ENCODE results near the gene RNF8.
"Not testable (repeated sequence)": the region's sequence is repeated elsewhere in the genome, so short reads cannot be mapped to it uniquely, and the experiment has no call there.

RNF8 gene

DNA sequence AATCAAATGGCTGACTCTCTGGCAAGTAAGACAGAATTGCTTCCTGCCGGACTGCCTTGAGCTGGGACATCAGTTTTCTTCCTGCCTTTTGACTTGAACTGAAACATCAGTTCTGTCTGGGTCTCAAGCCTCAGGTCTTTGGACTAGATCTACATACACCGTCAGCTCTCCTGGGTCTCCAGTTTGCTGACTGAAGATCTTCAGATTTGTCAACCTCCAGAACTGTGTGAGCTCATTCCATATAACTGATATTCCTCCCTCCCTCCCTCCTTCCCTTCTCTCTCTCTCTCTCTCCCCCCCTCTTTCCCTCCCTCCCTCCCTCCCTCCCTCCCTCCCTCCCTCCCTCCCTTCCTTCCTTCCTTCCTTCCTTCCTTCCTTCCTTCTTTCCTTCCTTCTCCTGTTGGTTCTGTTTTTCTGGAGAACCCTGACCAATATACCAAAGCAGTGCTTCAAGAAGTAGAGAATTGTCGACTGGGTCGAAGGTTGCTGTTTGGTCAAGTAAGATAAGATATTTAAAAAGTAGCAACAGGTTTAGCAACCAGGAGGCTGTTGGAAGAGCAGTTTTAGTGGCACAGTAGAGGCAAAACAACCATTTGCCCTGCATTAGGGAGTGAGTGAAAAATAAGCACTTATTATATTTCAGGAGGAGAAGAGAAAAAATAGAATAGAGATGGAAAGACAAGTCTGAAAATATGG, 46.2 kb downstream of the RNF8 start:
- no peak for DNase-seq (ENCODE audit: low spot score)

DNA sequence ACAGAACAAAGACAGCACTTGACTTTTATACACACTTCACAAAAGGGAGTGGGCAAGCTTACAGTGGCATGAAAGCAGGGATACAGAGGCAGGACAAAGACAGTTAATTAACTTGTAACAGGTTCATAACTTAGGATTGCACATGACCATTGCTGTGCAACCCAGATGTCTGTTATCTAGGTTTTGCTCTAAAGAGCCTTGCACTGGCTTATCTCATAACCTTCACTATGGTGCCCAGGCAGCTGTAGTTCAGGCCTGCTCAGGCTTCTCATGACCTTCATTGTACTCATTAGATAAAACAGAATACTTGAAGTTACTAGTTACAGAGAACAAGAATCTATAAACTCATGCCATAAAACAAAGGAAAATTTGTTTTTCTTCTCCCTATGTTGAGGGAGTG, 47.9 kb downstream of the RNF8 start:
- not testable (repeated sequence) for DNase-seq (ENCODE audit: low spot score)

- DNase-seq (ENCODE audit: low spot score) = no peak
These were observed 53.1 kb downstream of the RNF8 start for GRCh38 chr6:37406726-37407341.

GRCh38 chr6:37407948-37408347, 54.2 kb downstream of the RNF8 start:
- no peak for DNase-seq (ENCODE audit: low spot score)

DNA sequence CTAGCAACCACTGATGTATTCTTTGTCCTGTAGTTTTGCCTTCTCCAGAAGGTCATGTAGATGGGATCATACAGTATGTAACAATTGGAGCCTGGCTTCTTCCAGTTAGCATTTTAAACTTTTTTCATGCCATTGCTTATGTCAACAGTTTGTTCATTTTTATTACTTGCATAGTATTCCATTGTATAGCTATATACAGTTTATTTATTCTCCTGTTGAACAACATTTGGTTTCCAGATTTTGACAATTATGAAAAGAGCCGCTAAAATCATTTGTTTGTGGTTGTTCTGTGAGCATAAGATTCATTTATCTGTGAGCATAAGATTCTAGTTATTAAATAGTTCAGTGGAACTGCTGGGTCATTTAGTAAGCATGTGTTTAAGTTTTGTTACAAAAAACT, 55.7 kb downstream of the RNF8 start:
- no peak for DNase-seq (ENCODE audit: low spot score)

DNA sequence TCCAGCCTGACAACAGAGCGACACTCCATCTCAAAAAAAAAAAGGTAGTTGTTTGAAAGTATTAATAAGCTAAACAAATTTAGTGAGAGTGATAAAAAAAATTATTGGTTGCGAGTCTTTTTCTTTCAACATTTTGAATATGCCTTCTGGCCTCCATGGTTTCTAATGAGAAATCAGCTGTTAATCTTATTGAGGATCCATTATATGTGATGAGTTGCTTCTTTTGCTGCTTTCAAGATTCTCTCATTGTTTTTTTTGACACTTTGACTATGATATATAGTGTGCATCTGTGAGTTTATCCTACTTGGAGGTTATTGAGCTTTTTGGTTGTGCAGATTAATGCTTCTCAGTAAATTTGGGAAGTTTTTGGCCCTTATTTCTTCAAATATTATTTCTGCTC, 63.6 kb downstream of the RNF8 start:
- no peak for DNase-seq (ENCODE audit: low spot score)

DNA sequence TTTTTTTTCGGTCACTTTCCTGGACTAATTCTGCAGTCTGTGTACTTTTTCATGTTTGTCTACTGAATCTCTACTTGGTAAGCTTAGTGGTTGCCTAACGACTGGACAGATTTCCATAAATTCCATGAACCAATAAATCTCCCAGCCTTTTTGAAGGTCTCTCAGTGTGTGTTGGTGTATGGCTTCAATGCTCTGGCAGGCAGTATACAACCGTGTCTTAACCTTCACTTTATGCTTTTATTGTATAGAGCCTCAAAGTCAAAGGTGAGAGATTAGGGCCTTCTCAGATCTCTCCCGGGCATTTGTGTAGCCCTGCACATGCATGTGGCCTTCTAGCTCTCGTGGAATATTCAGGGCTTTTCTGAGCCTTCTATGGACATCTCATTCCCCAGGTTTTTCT, 64.9 kb downstream of the RNF8 start:
- DNase-seq (ENCODE audit: low spot score) = no peak

- no peak for DNase-seq (ENCODE audit: low spot score)
These were observed 72.5 kb downstream of the RNF8 start for GRCh38 chr6:37426058-37426944.

DNA sequence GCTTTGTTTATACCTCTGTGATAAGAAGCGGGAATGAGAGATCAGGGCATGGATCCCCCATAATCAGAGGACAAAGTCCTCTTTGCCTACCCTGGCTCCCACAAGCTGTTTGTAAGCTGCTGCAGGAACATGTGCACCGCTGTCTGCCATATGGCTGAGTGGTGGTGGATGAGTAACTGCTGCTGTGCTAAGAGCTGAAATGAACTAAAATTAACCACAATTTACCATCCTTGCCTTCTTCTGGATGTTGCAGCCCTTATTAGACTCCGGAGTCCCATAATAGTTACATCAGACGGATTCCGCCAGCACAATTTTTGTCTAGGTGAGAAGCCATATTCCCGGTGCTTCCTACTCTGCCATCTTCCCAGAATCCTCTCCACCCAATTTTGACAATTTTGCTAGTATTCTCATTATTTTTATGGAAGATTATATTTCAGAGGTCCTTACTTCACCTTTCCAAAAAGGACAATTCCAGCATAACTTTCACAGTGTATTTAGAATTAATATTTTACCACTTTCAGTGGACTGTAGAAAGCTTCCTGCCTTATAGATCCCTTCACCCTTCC, 73.2 kb downstream of the RNF8 start:
- no peak for DNase-seq (ENCODE audit: low spot score)

GRCh38 chr6:37429352-37429750, 75.6 kb downstream of the RNF8 start:
- no peak for DNase-seq (ENCODE audit: low spot score)

GRCh38 chr6:37432590-37432915, 78.8 kb downstream of the RNF8 start:
- no peak for DNase-seq (ENCODE audit: low spot score)

- peak; percentile 99 for DNase-seq (ENCODE audit: low spot score)
These were observed 79.3 kb downstream of the RNF8 start, which contains the start of gene CMTR1 for GRCh38 chr6:37432916-37433656. Gene CMTR1 (plus strand): TSS chr6:37433221. CDS start chr6:37435630, 2,409 bp downstream.

DNA sequence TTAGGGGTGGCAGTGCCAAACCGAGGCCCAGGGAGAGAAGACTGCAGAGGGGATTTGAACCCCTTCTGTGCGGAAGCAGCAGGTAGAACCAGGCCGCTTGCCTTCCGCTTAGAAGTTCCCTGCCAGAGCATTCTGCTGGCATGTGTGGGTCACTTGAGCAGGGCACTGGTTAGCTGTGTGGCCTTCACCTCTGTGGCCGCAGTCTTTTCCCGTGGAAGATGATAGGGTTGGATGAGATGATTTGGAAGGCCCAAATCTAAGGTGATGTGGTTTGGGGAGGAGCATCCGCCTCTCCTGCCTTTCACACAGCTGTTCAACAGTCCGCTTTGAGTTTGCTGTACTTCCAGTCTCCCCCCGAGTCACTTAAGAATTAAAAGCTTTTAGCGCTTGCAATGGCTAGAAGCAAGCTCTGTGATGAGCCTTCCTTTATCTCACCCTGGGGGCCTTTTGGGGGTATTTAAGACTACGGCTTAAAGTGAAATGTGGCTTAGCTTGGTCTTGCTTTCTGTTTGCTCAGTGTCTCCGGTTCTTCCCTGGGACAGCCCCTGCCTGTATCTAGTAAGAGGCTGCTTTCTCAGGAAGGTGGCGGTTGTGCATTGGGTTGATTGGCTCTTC, 80.0 kb downstream of the RNF8 start:
- DNase-seq (ENCODE audit: low spot score) = peak; percentile 18

DNA sequence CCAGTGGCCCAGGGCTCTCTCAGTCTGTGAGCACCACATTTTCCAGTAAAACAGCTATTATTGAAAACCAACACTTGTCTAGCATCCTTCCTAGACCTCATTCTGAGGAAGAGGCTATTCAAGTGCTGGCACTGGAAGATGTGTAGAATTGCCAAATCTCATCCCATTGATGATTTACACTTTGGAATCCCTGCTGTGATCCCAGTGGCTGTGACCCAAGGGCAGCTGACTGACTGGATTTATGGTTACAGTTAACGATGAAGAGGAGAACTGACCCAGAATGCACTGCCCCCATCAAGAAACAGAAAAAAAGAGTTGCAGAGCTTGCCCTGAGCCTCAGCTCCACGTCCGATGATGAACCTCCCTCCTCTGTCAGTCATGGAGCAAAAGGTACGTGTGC, 81.6 kb downstream of the RNF8 start:
- no peak for DNase-seq (ENCODE audit: low spot score)

- no peak for DNase-seq (ENCODE audit: low spot score)
These were observed 82.0 kb downstream of the RNF8 start for GRCh38 chr6:37435816-37436215.

GRCh38 chr6:37438930-37439329, 85.1 kb downstream of the RNF8 start:
- no peak for DNase-seq (ENCODE audit: low spot score)

DNA sequence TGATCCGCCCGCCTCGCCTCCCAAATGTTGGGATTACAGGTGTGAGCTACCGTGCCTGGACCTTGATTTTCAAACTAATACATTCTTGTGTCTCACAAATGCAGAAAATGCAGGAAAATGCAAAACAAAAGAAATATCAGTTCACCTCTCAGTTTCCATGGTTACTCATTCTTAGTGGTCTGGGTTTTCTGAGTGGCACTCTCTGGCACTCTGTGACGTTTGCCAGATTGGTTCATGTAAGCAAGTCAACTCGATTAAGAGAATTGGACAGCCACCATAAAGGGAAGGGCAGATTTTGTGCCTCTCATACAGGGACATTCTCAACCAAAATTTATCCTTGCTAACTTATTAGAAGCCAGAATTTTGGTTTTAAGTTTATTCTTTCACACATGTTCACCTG, 87.9 kb downstream of the RNF8 start:
- DNase-seq (ENCODE audit: low spot score) = no peak

- no peak for DNase-seq (ENCODE audit: low spot score)
These were observed 88.8 kb downstream of the RNF8 start for GRCh38 chr6:37442416-37443215.

GRCh38 chr6:37443216-37443542, 89.4 kb downstream of the RNF8 start:
- not testable (repeated sequence) for DNase-seq (ENCODE audit: low spot score)
